ENCODE results near the gene MICAL1.

MICAL1 gene

GRCh38 chr6:109429496-109429895 is 26.1 kb downstream of the MICAL1 start:
- no peak for DNase-seq (ENCODE audit: low spot score)

- DNase-seq (ENCODE audit: low spot score): no peak
Observed at GRCh38 chr6:109428889-109429477, 26.6 kb downstream of the MICAL1 start.

GRCh38 chr6:109424946-109425345 is 30.6 kb downstream of the MICAL1 start:
- no peak for DNase-seq (ENCODE audit: low spot score)

- DNase-seq (ENCODE audit: low spot score): no peak
Observed at GRCh38 chr6:109421184-109421583, 34.4 kb downstream of the MICAL1 start.

- no peak for DNase-seq (ENCODE audit: low spot score)
Observed at GRCh38 chr6:109420751-109421150, 34.8 kb downstream of the MICAL1 start.

- DNase-seq (ENCODE audit: low spot score): no peak
Observed at GRCh38 chr6:109417646-109418045, 37.9 kb downstream of the MICAL1 start.

GRCh38 chr6:109411034-109411433 is 44.5 kb downstream of the MICAL1 start:
- no peak for DNase-seq (ENCODE audit: low spot score)

- DNase-seq (ENCODE audit: low spot score): no peak
Observed at GRCh38 chr6:109406196-109406595, 49.4 kb downstream of the MICAL1 start.

GRCh38 chr6:109397020-109397419 is 58.6 kb downstream of the MICAL1 start:
- DNase-seq (ENCODE audit: low spot score): no peak

GRCh38 chr6:109396046-109396718 is 59.4 kb downstream of the MICAL1 start:
- no peak for DNase-seq (ENCODE audit: low spot score)

Data from CD4-positive, alpha-beta T cell treated with Interleukin-15 for 4 hours (primary cell).